Dedifferentiated amniotic fluid mesenchymal stem cell (primary cell): ENCODE measurements around the gene MAP2K5.

Experiments used
- DNase-seq: peaks from one replicate; pipeline ENCODE4 v3.0.0-alpha.2; 2016; ENCODE audit errors: extremely low spot score

The MAP2K5 gene

GRCh38 chr15:67824976-67825880, 282.7 kb downstream of the MAP2K5 start, which contains the start of gene SKOR1:
TSS of gene SKOR1 (plus strand) at chr15:67825509. CDS start at chr15:67825603, 94 bp downstream.
- no peak for DNase-seq

- no peak for DNase-seq
Observed at GRCh38 chr15:67825881-67826716, 283.6 kb downstream of the MAP2K5 start.

- DNase-seq, result no peak
Observed at GRCh38 chr15:67826717-67827561, 284.4 kb downstream of the MAP2K5 start.

GRCh38 chr15:67827562-67828277, 285.2 kb downstream of the MAP2K5 start:
- DNase-seq, result no peak

GRCh38 chr15:67828278-67828968, 285.9 kb downstream of the MAP2K5 start:
- DNase-seq, result no peak

- DNase-seq, result no peak
Observed at GRCh38 chr15:67828969-67829646, 286.6 kb downstream of the MAP2K5 start.

- DNase-seq, result no peak
Observed at GRCh38 chr15:67829647-67830504, 287.4 kb downstream of the MAP2K5 start.

- no peak for DNase-seq
Observed at GRCh38 chr15:67831363-67831762, 288.9 kb downstream of the MAP2K5 start.

- DNase-seq, result no peak
Observed at GRCh38 chr15:67832031-67832551, 289.6 kb downstream of the MAP2K5 start.

GRCh38 chr15:67832897-67833709, 290.6 kb downstream of the MAP2K5 start:
- no peak for DNase-seq

GRCh38 chr15:67833710-67834511, 291.4 kb downstream of the MAP2K5 start:
- DNase-seq, result no peak

- no peak for DNase-seq
Observed at GRCh38 chr15:67834581-67835296, 292.2 kb downstream of the MAP2K5 start.

GRCh38 chr15:67835297-67836133, 293.0 kb downstream of the MAP2K5 start:
- DNase-seq, result no peak

- no peak for DNase-seq
Observed at GRCh38 chr15:67836134-67836455, 293.6 kb downstream of the MAP2K5 start.

- peak; percentile 53 for DNase-seq
Observed at GRCh38 chr15:67836477-67836876, 294.0 kb downstream of the MAP2K5 start.
